HepG2 (cell line): ENCODE data around the gene BEST2. TPM values are rescaled to one million over a fixed set of nuclear protein-coding genes. Genes with fewer than 3 reads are reported as not detected.

Experiments
- HHEX ChIP-seq: IDR thresholded peaks from 2 replicates; pipeline ENCODE4 v1.6.1; 2016; ENCODE audit warnings: control low read depth
- HNRNPUL1 ChIP-seq: fragments of 200-400 bp; formaldehyde crosslinking; IDR thresholded peaks from 2 replicates; pipeline ENCODE4 v1.6.1; 2017; ENCODE audit warnings: low read depth, mild to moderate bottlenecking, low read length, moderate library complexity
- IRF1 ChIP-seq: sonication (generic); formaldehyde crosslinking; IDR thresholded peaks from 2 replicates; pipeline ENCODE4 v1.4.0; 2020; ENCODE audit warnings: low read depth, mild to moderate bottlenecking, missing genetic modification reagents
- LCORL ChIP-seq, 2 experiments: fragments of 450-650 bp in 1 of 2; sonication (generic) in 1 of 2; formaldehyde crosslinking in 1 of 2; IDR thresholded peaks; 2 replicates each; pipeline versions ENCODE4 v1.5.0 to v1.6.1; 2017 to 2020; ENCODE audit warnings: antibody characterized with exemption in 1 of 2, missing genetic modification reagents in 1 of 2
- MAFK ChIP-seq, 2 experiments: IDR thresholded peaks in 1 of 2; conservative IDR thresholded peaks in 1 of 2; 2 replicates each; pipeline ENCODE4 v1.6.1; 2011; ENCODE audit warnings: improper control_type of control experiment in 2 of 2, low read length in 2 of 2
- NFRKB ChIP-seq: fragments of 450-650 bp; IDR thresholded peaks from 2 replicates; pipeline ENCODE4 v1.6.1; 2017
- PRDM15 ChIP-seq: sonication (generic); formaldehyde crosslinking; IDR thresholded peaks from 2 replicates; pipeline ENCODE4 v1.4.0; 2020; ENCODE audit warnings: missing genetic modification reagents
- RERE ChIP-seq: IDR thresholded peaks from 2 replicates; pipeline ENCODE4 v1.6.1; 2016; ENCODE audit warnings: low read depth, missing genetic modification reagents, missing compliant biosample characterization
- RFXANK ChIP-seq: IDR thresholded peaks from 2 replicates; pipeline ENCODE4 v1.6.1; 2016
- THRA ChIP-seq: sonication (generic); formaldehyde crosslinking; IDR thresholded peaks from 2 replicates; pipeline ENCODE4 v1.4.0; 2020; ENCODE audit warnings: missing genetic modification reagents, borderline replicate concordance
- U2AF2 ChIP-seq: fragments of 200-400 bp; formaldehyde crosslinking; IDR thresholded peaks from 2 replicates; pipeline ENCODE4 v1.6.1; 2017; ENCODE audit warnings: low read depth, mild to moderate bottlenecking, low read length
- ZBTB44 ChIP-seq: sonication (generic); formaldehyde crosslinking; IDR thresholded peaks from 2 replicates; pipeline ENCODE4 v1.4.0; 2020; ENCODE audit warnings: missing genetic modification reagents
- ZNF484 ChIP-seq: sonication (generic); formaldehyde crosslinking; IDR thresholded peaks from 2 replicates; pipeline ENCODE4 v1.5.1; 2020; ENCODE audit warnings: mild to moderate bottlenecking, low read depth, missing genetic modification reagents, borderline replicate concordance
- ZNF629 ChIP-seq: sonication (generic); formaldehyde crosslinking; conservative IDR thresholded peaks from 2 replicates; pipeline ENCODE4 v1.5.0; 2020; ENCODE audit warnings: missing genetic modification reagents
- ZNF703 ChIP-seq: sonication (generic); formaldehyde crosslinking; IDR thresholded peaks from 2 replicates; pipeline ENCODE4 v1.5.1; 2020; ENCODE audit warnings: missing genetic modification reagents, mild to moderate bottlenecking, moderate library complexity, borderline replicate concordance
- ZZZ3 ChIP-seq: sonication (generic); formaldehyde crosslinking; IDR thresholded peaks from 2 replicates; pipeline ENCODE4 v1.4.0; 2020; ENCODE audit warnings: missing genetic modification reagents, mild to moderate bottlenecking, borderline replicate concordance
- polyA plus RNA-seq, 8 experiments: library from polyadenylated mRNA; depleted of rRNA in 3 of 8; stranded (reverse) in 7 of 8; unstranded in 1 of 8; fragments of >200 nt; fragmentation: Illumina TruSeq in 4 of 8; extraction: Trizol in 4 of 8; gene quantifications; 2 replicates each; pipeline versions ENCODE4 v1.2.1 to v1.2.3, GENCODE V29; 2011 to 2016; ENCODE audit warnings: low read depth in 4 of 8, missing spikeins in 1 of 8, mixed read lengths in 1 of 8; ENCODE audit not compliant: insufficient read depth in 1 of 8
- total RNA-seq, 5 experiments: library from RNA; depleted of rRNA; stranded (reverse); fragments of >200 nt; fragmentation: Illumina TruSeq; extraction: Trizol; gene quantifications; 2 replicates each; pipeline ENCODE4 v1.2.3, GENCODE V29; 2016; ENCODE audit warnings: low read depth in 1 of 5

The BEST2 gene
- total and polyA plus RNA-seq, 2 of the 13 experiments (the other 11 are each of a cell fraction or from before 2014, with no cell fraction given): not detected

GRCh38 chr19:12757544-12758274 is 6.1 kb downstream of the BEST2 start (continued):
- TF ChIP-seq ZBTB44 (no peak), ZNF703 (CRISPR knock-in tag) (no peak), RFXANK (CRISPR knock-in tag) (no peak), ZNF629 (CRISPR knock-in tag) (no peak), ZZZ3 (CRISPR knock-in tag) (no peak), NFRKB (no peak), LCORL (IDR thresholded peaks at IDR 0.05) (no peak), LCORL (CRISPR knock-in tag; IDR thresholded peaks at IDR 0.05) (no peak), MAFK (conservative IDR thresholded peaks at IDR 0.05 in 1 of 2, IDR thresholded peaks at IDR 0.05 in 1 of 2; ENCODE audit: low read length in 2 of 2) (no peak), U2AF2 (no peak), THRA (CRISPR knock-in tag) (no peak), RERE (CRISPR knock-in tag) (no peak), PRDM15 (no peak), IRF1 (CRISPR knock-in tag) (no peak), HHEX (CRISPR knock-in tag) (no peak), HNRNPUL1 (no peak), ZNF484 (CRISPR knock-in tag) (no peak)
